Measurements from ENCODE around the gene POLR2C. TPM values are rescaled to one million over a fixed set of nuclear protein-coding genes. Genes with fewer than 3 reads are reported as not detected.

POLR2C gene
- total and polyA plus RNA-seq, 2 of the 13 experiments (the other 11 are each of a cell fraction or from before 2014, with no cell fraction given): 104 to 216 TPM

GRCh38 chr16:57519796-57520360 is 57.4 kb downstream of the POLR2C start (continued):
- no peak for TF ChIP-seq ZBTB40 (IDR thresholded peaks at IDR 0.05)
- no peak for TF ChIP-seq ZBTB40 (CRISPR knock-in tag; IDR thresholded peaks at IDR 0.05)
- TF ChIP-seq RFX1 (IDR thresholded peaks at IDR 0.05): no peak
- TF ChIP-seq ZNF468 (CRISPR knock-in tag; IDR thresholded peaks at IDR 0.05): no peak
- peak; percentile 91 for TF ChIP-seq ZBTB7B (CRISPR knock-in tag; IDR thresholded peaks at IDR 0.05)
- TF ChIP-seq ZHX2 (IDR thresholded peaks at IDR 0.05; ENCODE audit: low read depth): no peak
- TF ChIP-seq ZHX2 (CRISPR knock-in tag; IDR thresholded peaks at IDR 0.05; ENCODE audit: borderline replicate concordance): no peak
- TF ChIP-seq ZNF883 (CRISPR knock-in tag; IDR thresholded peaks at IDR 0.05; ENCODE audit: not compliant biosample characterization): no peak
- no peak for TF ChIP-seq E2F5 (CRISPR knock-in tag; conservative IDR thresholded peaks at IDR 0.05)
- TF ChIP-seq ZNF460 (CRISPR knock-in tag; IDR thresholded peaks at IDR 0.05; ENCODE audit: borderline replicate concordance): no peak
- no peak for TF ChIP-seq ERF (CRISPR knock-in tag; IDR thresholded peaks at IDR 0.05)
- TF ChIP-seq ZNF709 (CRISPR knock-in tag; IDR thresholded peaks at IDR 0.05): no peak
